HepG2 (cell line): ENCODE measurements around the gene BARX1. TPM values are rescaled to one million over a fixed set of nuclear protein-coding genes. Genes with fewer than 3 reads are reported as not detected.

Experiments
- ATAC-seq: fragments of 200-7000 bp; cut with Tn5 transposase; 3 replicates; pipeline ENCODE4 v1.9.1; 2020; ENCODE audit warnings: mild to moderate bottlenecking, moderate library complexity
- BruUV-seq: library from RNA; stranded (reverse); fragments of 400-500 nt; replicated peaks from 2 replicates; lab custom pipeline; 2021; lab: Mats Ljungman, UMichigan
- CTCF ChIA-PET: fragments of 300-600 bp; formaldehyde crosslinking; extraction: SDS; loops from one replicate; lab custom pipeline; 2021; ENCODE audit warnings: low total read pairs, inconsistent platforms, low intra/inter-chr PET ratio; lab: Yijun Ruan, JAX
- POLR2A ChIA-PET: fragments of 350-600 bp; sonication (Branson Sonifier 250); formaldehyde crosslinking; loops from one replicate; lab custom pipeline; 2020; ENCODE audit warnings: antibody characterized with exemption, inconsistent platforms; lab: Yijun Ruan, JAX
- DNase-seq: peaks from one replicate; pipeline ENCODE4 v3.0.0-alpha.2; 2015; ENCODE audit warnings: low spot score
- FAIRE-seq: peaks from 3 replicates; lab custom pipeline; 2011; peaks lifted over from hg19 to GRCh38; lab: Jason Lieb, UNC
- H2AFZ ChIP-seq: one replicate; pipeline ENCODE4 v1.6.1; 2011; ENCODE audit warnings: low read length, inconsistent platforms
- H3K27ac ChIP-seq: fragments of 300-600 bp; 3 replicates; pipeline ENCODE4 v1.8.0; 2011; ENCODE audit warnings: mixed run types, mild to moderate bottlenecking, mixed read lengths, low read length, inconsistent platforms; ENCODE audit not compliant: insufficient read depth; ENCODE audit errors: extremely low read length
- H3K27me3 ChIP-seq, 2 experiments: fragments of 200-600 bp in 1 of 2; 2 replicates in 1 of 2; 3 replicates in 1 of 2; pipeline versions ENCODE4 v1.6.0 to v1.8.0; 2011; ENCODE audit warnings: low read length in 2 of 2, mild to moderate bottlenecking in 2 of 2, moderate library complexity in 2 of 2, inconsistent platforms in 1 of 2; ENCODE audit not compliant: insufficient read depth in 2 of 2, control insufficient read depth in 1 of 2
- H3K36me3 ChIP-seq, 2 experiments: fragments of 200-600 bp in 1 of 2; replicated peaks in 1 of 2; 2 replicates in 1 of 2; 3 replicates in 1 of 2; pipeline versions ENCODE4 v1.5.1 to v1.8.0; 2011; ENCODE audit warnings: low read length in 2 of 2, inconsistent platforms in 1 of 2; ENCODE audit not compliant: insufficient read depth in 2 of 2, control insufficient read depth in 1 of 2
- H3K4me1 ChIP-seq: 2 replicates; pipeline ENCODE4 v1.5.1; 2012; ENCODE audit warnings: low read length, inconsistent platforms; ENCODE audit not compliant: insufficient read depth
- H3K4me2 ChIP-seq: 2 replicates; pipeline ENCODE4 v1.6.0; 2011; ENCODE audit warnings: low read depth, low read length, inconsistent platforms
- H3K4me3 ChIP-seq, 3 experiments: fragments of 200-600 bp in 1 of 3; sonication (generic), shearing (Covaris generic) in 1 of 3; replicated peaks in 1 of 3; 2 replicates each; pipeline ENCODE4 v1.5.1; 2011 to 2016; ENCODE audit warnings: low read length in 3 of 3, inconsistent platforms in 2 of 3, low read depth in 2 of 3, mild to moderate bottlenecking in 2 of 3, control low read depth in 1 of 3, mixed read lengths in 1 of 3; ENCODE audit not compliant: insufficient read depth in 1 of 3
- H3K79me2 ChIP-seq: one replicate; pipeline ENCODE4 v1.6.1; 2011; ENCODE audit warnings: low read length, inconsistent platforms; ENCODE audit not compliant: insufficient read depth
- H3K9ac ChIP-seq: 2 replicates; pipeline ENCODE4 v1.6.0; 2011; ENCODE audit warnings: mild to moderate bottlenecking, low read depth, low read length, inconsistent platforms; ENCODE audit not compliant: insufficient read depth
- H3K9me3 ChIP-seq: 2 replicates; pipeline ENCODE4 v1.5.1; 2012; ENCODE audit warnings: mild to moderate bottlenecking, low read length
- H4K20me1 ChIP-seq: 2 replicates; pipeline ENCODE4 v1.6.0; 2011; ENCODE audit warnings: inconsistent platforms, mild to moderate bottlenecking, low read length, moderate library complexity; ENCODE audit not compliant: insufficient read depth
- MAFF ChIP-seq: IDR thresholded peaks from 2 replicates; pipeline ENCODE4 v1.6.1; 2011; ENCODE audit warnings: low read depth, low read length, improper control_type of control experiment
- MAFK ChIP-seq, 2 experiments: IDR thresholded peaks in 1 of 2; conservative IDR thresholded peaks in 1 of 2; 2 replicates each; pipeline ENCODE4 v1.6.1; 2011; ENCODE audit warnings: improper control_type of control experiment in 2 of 2, low read length in 2 of 2
- RFXANK ChIP-seq: IDR thresholded peaks from 2 replicates; pipeline ENCODE4 v1.6.1; 2016
- ZNF121 ChIP-seq: sonication (generic); formaldehyde crosslinking; IDR thresholded peaks from 2 replicates; pipeline ENCODE4 v1.5.0; 2020; ENCODE audit warnings: mild to moderate bottlenecking, missing genetic modification reagents
- ZNF629 ChIP-seq: sonication (generic); formaldehyde crosslinking; conservative IDR thresholded peaks from 2 replicates; pipeline ENCODE4 v1.5.0; 2020; ENCODE audit warnings: missing genetic modification reagents
- WGBS: methylation state at CpG from one replicate; pipeline ENCODE4 v1.1.6; 2017; ENCODE audit warnings: low lambda C conversion rate; 5-methylcytosine and 5-hydroxymethylcytosine counted together
- in situ Hi-C: cut with HindIII; loops from 2 replicates; pipeline ENCODE4 v1.10.0; 2017; ENCODE audit warnings: low pct_unique_long_range_greater_than_20kb; ENCODE audit not compliant: extremely low pct_ligation_motif_present
- intact Hi-C: fragments of 100-400 bp; cut with micrococcal nuclease; formaldehyde crosslinking; loops from one replicate; pipeline ENCODE4 v1.10.0; 2022; ENCODE audit not compliant: unreplicated experiment
- polyA plus RNA-seq, 8 experiments: library from polyadenylated mRNA; depleted of rRNA in 3 of 8; stranded (reverse) in 7 of 8; unstranded in 1 of 8; fragments of >200 nt; fragmentation: Illumina TruSeq in 4 of 8; extraction: Trizol in 4 of 8; gene quantifications; 2 replicates each; pipeline versions ENCODE4 v1.2.1 to v1.2.3, GENCODE V29; 2011 to 2016; ENCODE audit warnings: low read depth in 4 of 8, missing spikeins in 1 of 8, mixed read lengths in 1 of 8; ENCODE audit not compliant: insufficient read depth in 1 of 8
- total RNA-seq, 5 experiments: library from RNA; depleted of rRNA; stranded (reverse); fragments of >200 nt; fragmentation: Illumina TruSeq; extraction: Trizol; gene quantifications; 2 replicates each; pipeline ENCODE4 v1.2.3, GENCODE V29; 2016; ENCODE audit warnings: low read depth in 1 of 5
- TF ChIP-seq, protein P1 (sequence below), 2 experiments: sonication (generic) in 1 of 2; formaldehyde crosslinking in 1 of 2; IDR thresholded peaks; 2 replicates each; pipeline versions ENCODE4 v1.6.1 to v1.9.0; 2014 to 2022; ENCODE audit warnings: antibody characterized with exemption in 1 of 2, borderline replicate concordance in 1 of 2, inconsistent platforms in 1 of 2, low read depth in 1 of 2, missing genetic modification reagents in 1 of 2
- TF ChIP-seq, protein P2 (sequence below): IDR thresholded peaks from 2 replicates; pipeline ENCODE4 v1.6.1; 2016

BARX1 gene
- total and polyA plus RNA-seq, 2 of the 13 experiments (the other 11 are each of a cell fraction or from before 2014, with no cell fraction given), result not detected

DNA sequence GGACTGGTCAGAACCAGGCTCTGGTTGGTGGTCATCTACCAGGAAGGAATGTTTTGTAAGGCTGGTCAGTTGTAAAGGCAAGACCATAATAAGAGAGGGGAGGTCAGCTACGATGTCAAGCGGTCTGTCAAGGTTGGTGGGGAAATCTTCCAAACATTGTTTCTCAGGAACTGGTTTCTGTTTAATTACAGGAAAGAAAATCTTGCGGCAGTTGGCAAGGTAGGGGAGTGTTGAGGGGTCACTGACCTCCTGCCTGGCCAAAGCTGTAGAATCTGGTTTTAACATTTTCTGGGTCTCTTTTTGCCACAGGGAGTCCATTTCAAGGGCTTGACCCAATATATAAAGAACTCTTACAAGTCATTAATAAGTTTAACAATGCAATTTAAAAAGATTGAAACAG lies 39.0 kb upstream of the BARX1 start (continued):
- TF ChIP-seq, protein P1, sequence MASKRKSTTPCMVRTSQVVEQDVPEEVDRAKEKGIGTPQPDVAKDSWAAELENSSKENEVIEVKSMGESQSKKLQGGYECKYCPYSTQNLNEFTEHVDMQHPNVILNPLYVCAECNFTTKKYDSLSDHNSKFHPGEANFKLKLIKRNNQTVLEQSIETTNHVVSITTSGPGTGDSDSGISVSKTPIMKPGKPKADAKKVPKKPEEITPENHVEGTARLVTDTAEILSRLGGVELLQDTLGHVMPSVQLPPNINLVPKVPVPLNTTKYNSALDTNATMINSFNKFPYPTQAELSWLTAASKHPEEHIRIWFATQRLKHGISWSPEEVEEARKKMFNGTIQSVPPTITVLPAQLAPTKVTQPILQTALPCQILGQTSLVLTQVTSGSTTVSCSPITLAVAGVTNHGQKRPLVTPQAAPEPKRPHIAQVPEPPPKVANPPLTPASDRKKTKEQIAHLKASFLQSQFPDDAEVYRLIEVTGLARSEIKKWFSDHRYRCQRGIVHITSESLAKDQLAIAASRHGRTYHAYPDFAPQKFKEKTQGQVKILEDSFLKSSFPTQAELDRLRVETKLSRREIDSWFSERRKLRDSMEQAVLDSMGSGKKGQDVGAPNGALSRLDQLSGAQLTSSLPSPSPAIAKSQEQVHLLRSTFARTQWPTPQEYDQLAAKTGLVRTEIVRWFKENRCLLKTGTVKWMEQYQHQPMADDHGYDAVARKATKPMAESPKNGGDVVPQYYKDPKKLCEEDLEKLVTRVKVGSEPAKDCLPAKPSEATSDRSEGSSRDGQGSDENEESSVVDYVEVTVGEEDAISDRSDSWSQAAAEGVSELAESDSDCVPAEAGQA (IDR thresholded peaks at IDR 0.05; ENCODE audit: low read depth), result no peak
- TF ChIP-seq, protein P1 (CRISPR knock-in tag; IDR thresholded peaks at IDR 0.05; ENCODE audit: borderline replicate concordance), result no peak
- TF ChIP-seq ZNF121 (CRISPR knock-in tag) (no peak), RFXANK (CRISPR knock-in tag) (no peak)
- TF ChIP-seq, protein P2, sequence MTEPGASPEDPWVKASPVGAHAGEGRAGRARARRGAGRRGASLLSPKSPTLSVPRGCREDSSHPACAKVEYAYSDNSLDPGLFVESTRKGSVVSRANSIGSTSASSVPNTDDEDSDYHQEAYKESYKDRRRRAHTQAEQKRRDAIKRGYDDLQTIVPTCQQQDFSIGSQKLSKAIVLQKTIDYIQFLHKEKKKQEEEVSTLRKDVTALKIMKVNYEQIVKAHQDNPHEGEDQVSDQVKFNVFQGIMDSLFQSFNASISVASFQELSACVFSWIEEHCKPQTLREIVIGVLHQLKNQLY (CRISPR knock-in tag), result no peak
- TF ChIP-seq, all 625 proteins: peak for 0

DNA sequence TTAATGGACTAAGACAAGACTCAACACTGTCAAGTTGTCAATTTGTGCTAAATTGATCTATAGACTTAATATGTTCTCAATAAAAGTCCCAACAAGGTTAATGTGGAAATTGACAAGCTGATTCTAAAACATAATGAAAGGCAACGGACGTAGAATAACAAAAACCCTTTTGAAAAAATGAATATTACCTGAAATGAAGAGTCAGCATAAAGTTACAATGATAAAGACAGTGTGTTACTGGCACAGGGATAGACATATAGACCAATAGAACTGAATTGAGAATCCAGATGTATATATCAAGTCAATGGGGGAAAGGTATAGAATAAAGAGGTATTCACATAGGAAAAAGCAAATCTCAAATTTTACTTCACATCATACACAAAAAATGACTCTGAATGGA lies 37.7 kb upstream of the BARX1 start:
- no peak for FAIRE-seq

More for the DNA sequence above, 37.7 kb upstream of the BARX1 start:
- no peaks in the 10 kb centered on the region for H3K27me3 ChIP-seq
- intact Hi-C loops, result no loop called here
- H3K27ac ChIP-seq, result no peak overlapping the region
- TF ChIP-seq ZNF629 (CRISPR knock-in tag), result no peak
- peak; percentile 83 to 89 for TF ChIP-seq MAFK (conservative IDR thresholded peaks at IDR 0.05 in 1 of 2, IDR thresholded peaks at IDR 0.05 in 1 of 2; ENCODE audit: low read length in 2 of 2)
- peak; percentile 73 for TF ChIP-seq MAFF
- TF ChIP-seq, all 625 proteins: peak for 2
- WGBS, result 72% methylated on average over 2 of the region's 2 CpGs
- Histone ChIP-seq H3K79me2 (no peaks in the 10 kb centered on the region), H3K4me3 (no peak overlapping the region), H3K4me1 (peaks cover 11% of the 10 kb centered on the region), H3K9ac (no peak overlapping the region), H3K36me3 (no peaks in the 10 kb centered on the region), H3K4me2 (no peak overlapping the region), H3K9me3 (peaks cover 7% of the 10 kb centered on the region; the same call in 1 of the 2 replicates), H4K20me1 (no peaks in the 10 kb centered on the region), H2AFZ (no peak overlapping the region)
- no peak for DNase-seq
- BruUV-seq, result no TSS peak
- no peak for ATAC-seq
- POLR2A ChIA-PET, result no interaction called here
- in situ Hi-C loops, result no loop called here
- CTCF ChIA-PET, result no interaction called here
